ENCODE results near the gene KCNJ15. TPM values are rescaled to one million over a fixed set of nuclear protein-coding genes. Genes with fewer than 3 reads are reported as not detected.

KCNJ15 gene
- total RNA-seq, 4 donors from 2014 or later, result 2.4 to 7.3 (median 5.7) TPM

- TF ChIP-seq CTCF (IDR thresholded peaks at IDR 0.05; ENCODE audit: low read depth), result no peak
These were observed 37.0 kb downstream of the KCNJ15 start for GRCh38 chr21:38293765-38294164.

- no peak for TF ChIP-seq CTCF (IDR thresholded peaks at IDR 0.05; ENCODE audit: low read depth)
These were observed 37.8 kb downstream of the KCNJ15 start for GRCh38 chr21:38294609-38295008.

- TF ChIP-seq CTCF (IDR thresholded peaks at IDR 0.05; ENCODE audit: low read depth), result no peak
These were observed 39.4 kb downstream of the KCNJ15 start for GRCh38 chr21:38295997-38296764.

- no peak for TF ChIP-seq CTCF (IDR thresholded peaks at IDR 0.05; ENCODE audit: low read depth)
These were observed 40.4 kb downstream of the KCNJ15 start for GRCh38 chr21:38297194-38297631.

GRCh38 chr21:38297871-38298270 lies 41.1 kb downstream of the KCNJ15 start:
- TF ChIP-seq CTCF (IDR thresholded peaks at IDR 0.05; ENCODE audit: low read depth), result no peak

GRCh38 chr21:38298832-38299231 lies 42.0 kb downstream of the KCNJ15 start:
- TF ChIP-seq CTCF (IDR thresholded peaks at IDR 0.05; ENCODE audit: low read depth), result no peak

GRCh38 chr21:38299671-38300070 lies 42.9 kb downstream of the KCNJ15 start:
- TF ChIP-seq CTCF (IDR thresholded peaks at IDR 0.05; ENCODE audit: low read depth), result no peak

All from subcutaneous adipose tissue (tissue), 4 donors.